Activated naive CD4-positive, alpha-beta T cell treated with anti-CD3 and anti-CD28 coated beads, Interleukin-2, amount 10 ng/mL, durations not matched to agents 7 days and 5 days (primary cell): ENCODE data around the gene DOK5.

Experiments
- CTCF ChIA-PET: fragments of 350-600 bp; sonication (Branson Sonifier 250); formaldehyde crosslinking; loops from one replicate; lab custom pipeline; 2021; ENCODE audit warnings: antibody characterized with exemption; lab: Charles Lee
- DNase-seq: peaks from one replicate; pipeline ENCODE4 v3.0.0-alpha.2; 2020
- H3K27ac Mint-ChIP-seq: one replicate; pipeline ENCODE4 v1.8.0; 2021; ENCODE audit warnings: mild to moderate bottlenecking, moderate library complexity, mixed read lengths
- H3K27me3 Mint-ChIP-seq: one replicate; pipeline ENCODE4 v1.8.0; 2021; ENCODE audit warnings: mild to moderate bottlenecking, mixed read lengths
- H3K36me3 Mint-ChIP-seq: one replicate; pipeline ENCODE4 v1.8.0; 2021; ENCODE audit warnings: mixed read lengths
- H3K4me1 Mint-ChIP-seq: one replicate; pipeline ENCODE4 v1.8.0; 2021; ENCODE audit warnings: mixed read lengths
- H3K4me3 Mint-ChIP-seq: one replicate; pipeline ENCODE4 v1.8.0; 2021; ENCODE audit warnings: mild to moderate bottlenecking, moderate library complexity, mixed read lengths
- H3K9me3 Mint-ChIP-seq: one replicate; pipeline ENCODE4 v1.8.0; 2021; ENCODE audit warnings: mixed read lengths

Gene DOK5

DNA sequence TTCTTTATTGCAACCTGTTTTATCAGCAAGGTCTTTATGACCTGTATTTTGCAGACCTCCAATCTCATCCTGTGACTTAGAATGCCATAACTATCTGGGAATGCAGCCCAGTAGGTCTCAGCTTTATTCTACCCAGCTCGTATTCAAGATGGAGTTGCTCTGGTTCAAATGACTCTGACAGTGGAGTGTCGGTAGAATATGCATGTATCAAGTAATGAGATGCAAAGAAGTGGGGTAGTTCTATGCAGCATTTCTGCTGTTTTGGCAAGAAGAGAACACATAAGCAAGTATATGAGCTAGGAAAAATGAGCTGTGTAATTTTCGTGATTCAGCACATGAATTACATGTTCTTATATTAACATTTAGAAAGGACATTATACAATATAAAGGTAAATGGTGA is 185.9 kb downstream of the DOK5 start:
- Mint-ChIP-seq H3K27me3 (no peaks in the 10 kb centered on the region), H3K9me3 (no peaks in the 10 kb centered on the region), H3K27ac (no peak overlapping the region), H3K36me3 (no peaks in the 10 kb centered on the region), H3K4me1 (no peaks in the 10 kb centered on the region), H3K4me3 (no peak overlapping the region)
- CTCF ChIA-PET = no interaction called here
- no peak for DNase-seq

- CTCF ChIA-PET = no interaction called here
- Mint-ChIP-seq H3K27me3 (no peaks in the 10 kb centered on the region), H3K4me3 (no peak overlapping the region)
These were observed 186.6 kb downstream of the DOK5 start for GRCh38 chr20:54661880-54662465.

GRCh38 chr20:54665812-54666211 is 190.4 kb downstream of the DOK5 start:
- Mint-ChIP-seq H3K27me3 (no peaks in the 10 kb centered on the region), H3K27ac (no peak overlapping the region), H3K4me3 (no peak overlapping the region), H3K36me3 (no peaks in the 10 kb centered on the region), H3K9me3 (no peaks in the 10 kb centered on the region), H3K4me1 (no peaks in the 10 kb centered on the region)
- no peak for DNase-seq
- CTCF ChIA-PET = no interaction called here

More at GRCh38 chr20:54661880-54662465, 186.6 kb downstream of the DOK5 start:
- DNase-seq = no peak
- no peaks in the 10 kb centered on the region for H3K36me3 Mint-ChIP-seq
- no peaks in the 10 kb centered on the region for H3K4me1 Mint-ChIP-seq
- no peak overlapping the region for H3K27ac Mint-ChIP-seq
- H3K9me3 Mint-ChIP-seq = no peaks in the 10 kb centered on the region

- peak; percentile 42 for DNase-seq
- Mint-ChIP-seq H3K4me1 (no peaks in the 10 kb centered on the region), H3K36me3 (no peaks in the 10 kb centered on the region), H3K9me3 (no peaks in the 10 kb centered on the region), H3K27me3 (no peaks in the 10 kb centered on the region), H3K4me3 (no peak overlapping the region), H3K27ac (no peak overlapping the region)
- CTCF ChIA-PET = interaction anchor here (0.7 to 1.9 kb wide), 5 partner anchors 13 to 564 kb away, joined by 3 to 9 read pairs (median 3); no protein-coding TSS in a partner anchor
These were observed 193.1 kb downstream of the DOK5 start for GRCh38 chr20:54668271-54669039.

GRCh38 chr20:54669040-54669363 is 193.6 kb downstream of the DOK5 start:
- H3K27me3 Mint-ChIP-seq = no peaks in the 10 kb centered on the region

GRCh38 chr20:54678253-54678652 is 202.9 kb downstream of the DOK5 start:
- DNase-seq = no peak
- no peaks in the 10 kb centered on the region for H3K9me3 Mint-ChIP-seq
- CTCF ChIA-PET = interaction anchor here (0.7 kb wide), 1 partner anchor 395 kb away, joined by 3 read pairs; no protein-coding TSS in a partner anchor
- peaks cover 18% of the 10 kb centered on the region for H3K27me3 Mint-ChIP-seq
- no peaks in the 10 kb centered on the region for H3K4me1 Mint-ChIP-seq
- H3K36me3 Mint-ChIP-seq = no peaks in the 10 kb centered on the region
- H3K27ac Mint-ChIP-seq = no peak overlapping the region
- H3K4me3 Mint-ChIP-seq = no peak overlapping the region

More at GRCh38 chr20:54669040-54669363, 193.6 kb downstream of the DOK5 start:
- DNase-seq = no peak
- Mint-ChIP-seq H3K4me3 (no peak overlapping the region), H3K27ac (no peak overlapping the region), H3K9me3 (no peaks in the 10 kb centered on the region), H3K4me1 (no peaks in the 10 kb centered on the region), H3K36me3 (no peaks in the 10 kb centered on the region)
- CTCF ChIA-PET = interaction anchor here (0.7 to 1.9 kb wide), 4 partner anchors 12 to 565 kb away, joined by 3 to 9 read pairs (median 4); no protein-coding TSS in a partner anchor

DNA sequence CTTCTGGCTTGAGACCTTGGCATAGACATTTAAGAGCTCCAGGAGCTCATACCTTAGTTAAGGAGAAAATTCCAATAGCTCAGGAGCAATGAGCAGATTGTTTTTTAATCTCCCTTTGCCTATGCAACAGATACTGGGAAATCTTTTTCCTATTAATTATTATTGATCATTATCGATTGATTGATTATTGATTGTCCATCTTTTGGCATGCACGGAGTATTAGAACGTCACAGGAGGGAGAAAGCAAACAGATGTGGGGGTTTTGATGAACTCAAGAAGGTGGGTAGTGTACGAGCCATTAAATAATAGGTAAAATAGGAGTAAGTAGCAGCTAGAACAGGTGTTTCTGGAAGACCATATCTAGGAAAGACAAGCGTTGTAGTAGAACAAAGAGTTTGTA is 205.0 kb downstream of the DOK5 start:
- H3K27ac Mint-ChIP-seq = no peak overlapping the region
- H3K9me3 Mint-ChIP-seq = no peaks in the 10 kb centered on the region
- no peaks in the 10 kb centered on the region for H3K36me3 Mint-ChIP-seq
- no peak for DNase-seq
- no peak overlapping the region for H3K4me3 Mint-ChIP-seq
- no peaks in the 10 kb centered on the region for H3K4me1 Mint-ChIP-seq
- CTCF ChIA-PET = interaction anchor here (0.6 to 3.1 kb wide), 3 partner anchors 12 to 1568 kb away, joined by 4 to 10 read pairs (median 9); partner anchors contain the start of gene MC3R
- peaks cover 18% of the 10 kb centered on the region for H3K27me3 Mint-ChIP-seq

- H3K27ac Mint-ChIP-seq = no peak overlapping the region
- H3K9me3 Mint-ChIP-seq = no peaks in the 10 kb centered on the region
- no peaks in the 10 kb centered on the region for H3K4me1 Mint-ChIP-seq
- CTCF ChIA-PET = interaction anchor here (0.6 to 3.1 kb wide), 5 partner anchors 13 to 1567 kb away, joined by 3 to 10 read pairs (median 5); partner anchors contain the start of gene MC3R
- peak; percentile 27 for DNase-seq
- H3K27me3 Mint-ChIP-seq = peaks cover 18% of the 10 kb centered on the region
- no peaks in the 10 kb centered on the region for H3K36me3 Mint-ChIP-seq
- no peak overlapping the region for H3K4me3 Mint-ChIP-seq
These were observed 205.7 kb downstream of the DOK5 start for GRCh38 chr20:54680872-54681619.

- CTCF ChIA-PET = interaction anchor here (0.6 to 3.1 kb wide), 5 partner anchors 13 to 1567 kb away, joined by 3 to 10 read pairs (median 5); partner anchors contain the start of gene MC3R
- Mint-ChIP-seq H3K27me3 (peaks cover 18% of the 10 kb centered on the region), H3K27ac (no peak overlapping the region), H3K4me1 (no peaks in the 10 kb centered on the region), H3K4me3 (no peak overlapping the region), H3K9me3 (no peaks in the 10 kb centered on the region), H3K36me3 (no peaks in the 10 kb centered on the region)
- no peak for DNase-seq
These were observed 206.5 kb downstream of the DOK5 start for GRCh38 chr20:54681869-54682268.

- CTCF ChIA-PET = no interaction called here
- Mint-ChIP-seq H3K4me3 (no peak overlapping the region), H3K27me3 (no peaks in the 10 kb centered on the region), H3K9me3 (no peaks in the 10 kb centered on the region), H3K27ac (no peak overlapping the region), H3K36me3 (no peaks in the 10 kb centered on the region), H3K4me1 (no peaks in the 10 kb centered on the region)
- no peak for DNase-seq
These were observed 213.1 kb downstream of the DOK5 start for GRCh38 chr20:54688476-54688875.

- no peak for DNase-seq
- CTCF ChIA-PET = no interaction called here
- Mint-ChIP-seq H3K9me3 (no peaks in the 10 kb centered on the region), H3K27me3 (no peaks in the 10 kb centered on the region), H3K4me1 (no peaks in the 10 kb centered on the region), H3K36me3 (no peaks in the 10 kb centered on the region), H3K4me3 (no peak overlapping the region), H3K27ac (no peak overlapping the region)
These were observed 214.9 kb downstream of the DOK5 start for GRCh38 chr20:54690323-54690722.

GRCh38 chr20:54691327-54691726 is 215.9 kb downstream of the DOK5 start:
- H3K4me1 Mint-ChIP-seq = no peaks in the 10 kb centered on the region
- H3K4me3 Mint-ChIP-seq = no peak overlapping the region
- DNase-seq = no peak
- H3K9me3 Mint-ChIP-seq = no peaks in the 10 kb centered on the region
- H3K27me3 Mint-ChIP-seq = no peaks in the 10 kb centered on the region
- no peaks in the 10 kb centered on the region for H3K36me3 Mint-ChIP-seq
- no peak overlapping the region for H3K27ac Mint-ChIP-seq
- CTCF ChIA-PET = no interaction called here

- Mint-ChIP-seq H3K4me1 (no peaks in the 10 kb centered on the region), H3K27ac (no peak overlapping the region), H3K4me3 (no peak overlapping the region), H3K9me3 (no peaks in the 10 kb centered on the region), H3K27me3 (no peaks in the 10 kb centered on the region), H3K36me3 (no peaks in the 10 kb centered on the region)
- CTCF ChIA-PET = no interaction called here
- no peak for DNase-seq
These were observed 216.9 kb downstream of the DOK5 start for GRCh38 chr20:54692168-54692887.

DNA sequence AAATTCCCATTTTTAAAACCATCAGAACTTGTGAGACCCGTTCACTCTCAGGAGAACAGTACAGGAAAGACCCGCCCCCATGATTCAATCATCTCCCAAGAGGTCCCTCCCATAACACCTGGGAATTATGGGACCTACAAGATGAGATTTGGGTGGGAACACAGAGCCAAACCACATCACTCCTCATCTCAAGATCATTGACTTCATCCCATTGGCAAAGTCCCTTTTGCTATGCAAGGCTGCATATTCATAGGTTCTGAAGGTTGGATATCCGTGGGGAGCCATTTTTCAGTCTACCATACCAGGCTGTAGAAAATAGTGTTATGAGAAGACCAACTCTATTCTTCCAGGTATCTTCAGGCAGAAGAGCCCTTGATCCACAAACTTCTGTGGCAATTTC is 219.1 kb downstream of the DOK5 start:
- no peak overlapping the region for H3K27ac Mint-ChIP-seq
- no peak for DNase-seq
- no peaks in the 10 kb centered on the region for H3K9me3 Mint-ChIP-seq
- H3K27me3 Mint-ChIP-seq = no peaks in the 10 kb centered on the region
- no peaks in the 10 kb centered on the region for H3K36me3 Mint-ChIP-seq
- H3K4me1 Mint-ChIP-seq = no peaks in the 10 kb centered on the region
- no peak overlapping the region for H3K4me3 Mint-ChIP-seq
- CTCF ChIA-PET = no interaction called here
